GM12873 (cell line): ENCODE results near the gene SOX15.

Experiments
- TF ChIP-seq, protein P1 (sequence below): IDR thresholded peaks from 2 replicates; pipeline ENCODE4 v1.5.1; 2012; ENCODE audit warnings: low read depth, mild to moderate bottlenecking, moderate library complexity, low read length, control low read depth; ENCODE audit not compliant: insufficient read depth; ENCODE audit errors: missing control alignments

The SOX15 gene

GRCh38 chr17:7589891-7590691 is at the start of gene SOX15:
Gene SOX15, minus strand, starts transcription at chr17:7590094. Its CDS starts 418 bp downstream, at chr17:7589676.
- TF ChIP-seq, protein P1, sequence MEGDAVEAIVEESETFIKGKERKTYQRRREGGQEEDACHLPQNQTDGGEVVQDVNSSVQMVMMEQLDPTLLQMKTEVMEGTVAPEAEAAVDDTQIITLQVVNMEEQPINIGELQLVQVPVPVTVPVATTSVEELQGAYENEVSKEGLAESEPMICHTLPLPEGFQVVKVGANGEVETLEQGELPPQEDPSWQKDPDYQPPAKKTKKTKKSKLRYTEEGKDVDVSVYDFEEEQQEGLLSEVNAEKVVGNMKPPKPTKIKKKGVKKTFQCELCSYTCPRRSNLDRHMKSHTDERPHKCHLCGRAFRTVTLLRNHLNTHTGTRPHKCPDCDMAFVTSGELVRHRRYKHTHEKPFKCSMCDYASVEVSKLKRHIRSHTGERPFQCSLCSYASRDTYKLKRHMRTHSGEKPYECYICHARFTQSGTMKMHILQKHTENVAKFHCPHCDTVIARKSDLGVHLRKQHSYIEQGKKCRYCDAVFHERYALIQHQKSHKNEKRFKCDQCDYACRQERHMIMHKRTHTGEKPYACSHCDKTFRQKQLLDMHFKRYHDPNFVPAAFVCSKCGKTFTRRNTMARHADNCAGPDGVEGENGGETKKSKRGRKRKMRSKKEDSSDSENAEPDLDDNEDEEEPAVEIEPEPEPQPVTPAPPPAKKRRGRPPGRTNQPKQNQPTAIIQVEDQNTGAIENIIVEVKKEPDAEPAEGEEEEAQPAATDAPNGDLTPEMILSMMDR: no peak

GRCh38 chr17:7636163-7636562 is 46.3 kb upstream of the SOX15 start:
- TF ChIP-seq, protein P1: no peak

- TF ChIP-seq, protein P1: peak; percentile 44
Measured at GRCh38 chr17:7634384-7634783, 44.5 kb upstream of the SOX15 start.

DNA sequence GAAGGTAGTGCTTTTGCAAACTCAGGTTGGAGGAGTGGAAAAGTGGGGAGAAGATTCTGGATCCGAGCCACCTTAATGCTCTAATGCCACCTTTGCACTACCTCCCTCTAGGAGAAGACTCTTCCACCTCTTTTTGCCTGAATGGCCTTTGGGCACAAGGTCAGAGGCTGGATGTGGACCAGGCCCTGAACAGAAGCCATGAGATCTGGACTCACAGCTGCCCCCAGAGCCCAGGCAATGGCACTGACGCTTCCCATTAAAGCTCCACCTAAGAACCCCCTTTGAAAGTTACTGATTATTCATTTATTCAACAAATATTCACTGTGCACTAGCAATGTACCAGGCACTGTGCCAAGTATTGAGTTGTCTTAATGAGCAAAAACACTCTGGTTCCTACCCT is 43.2 kb upstream of the SOX15 start:
- TF ChIP-seq, protein P1: peak; percentile 30

- TF ChIP-seq, protein P1: peak; percentile 68
Measured at GRCh38 chr17:7632492-7632894, 42.6 kb upstream of the SOX15 start.

- TF ChIP-seq, protein P1: no peak
Measured at GRCh38 chr17:7631398-7632380, 41.8 kb upstream of the SOX15 start.

DNA sequence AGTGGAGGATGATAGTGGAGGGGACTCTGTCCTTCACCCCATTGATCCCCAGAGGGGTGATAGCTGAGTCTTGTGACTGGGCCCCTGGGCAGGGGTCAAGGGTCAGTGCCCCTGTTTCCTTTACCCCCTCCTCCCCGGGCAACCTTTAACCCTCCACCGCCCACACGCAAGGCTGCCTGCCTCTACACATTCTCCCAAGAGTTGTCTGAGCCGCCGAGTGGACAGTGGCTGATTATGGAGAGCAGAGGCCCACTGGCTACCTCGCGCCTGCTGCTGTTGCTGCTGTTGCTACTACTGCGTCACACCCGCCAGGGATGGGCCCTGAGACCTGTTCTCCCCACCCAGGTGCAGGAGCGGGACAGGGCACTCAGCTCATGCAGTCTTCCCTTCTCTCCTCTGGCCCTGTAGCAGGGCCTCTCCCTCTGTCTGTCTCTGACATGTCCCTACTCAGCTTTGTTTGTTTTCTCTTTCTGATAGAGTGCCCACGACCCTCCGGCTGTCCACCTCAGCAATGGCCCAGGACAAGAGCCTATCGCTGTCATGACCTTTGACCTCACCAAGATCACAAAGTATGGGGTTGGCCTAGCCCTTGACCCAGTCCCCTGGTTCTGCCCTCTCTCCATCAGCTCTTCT is 40.2 kb upstream of the SOX15 start, which contains the start of gene SHBG:
Gene SHBG, plus strand, starts transcription at position 197 of the 633 bp plus-strand sequence. Its CDS starts 38 bp downstream, at position 235.
- TF ChIP-seq, protein P1: no peak
